ENCODE results near the gene MATN4. TPM values are rescaled to one million over a fixed set of nuclear protein-coding genes. Genes with fewer than 3 reads are reported as not detected.

The MATN4 gene
- polyA plus RNA-seq, 1 donor from 2014 or later = not detected

GRCh38 chr20:45288860-45289259 lies 19.2 kb downstream of the MATN4 start:
- no peaks in the 10 kb centered on the region for H3K79me2 ChIP-seq (replicated peaks; ENCODE audit: insufficient read depth, low read length)
- no peaks in the 10 kb centered on the region for H4K20me1 ChIP-seq (ENCODE audit: insufficient read depth)
- H3K9me2 ChIP-seq (ENCODE audit: insufficient read depth, low read length) = no peaks in the 10 kb centered on the region
- no peaks in the 10 kb centered on the region for H3K9me3 ChIP-seq (ENCODE audit: low read length)
- no peak for TF ChIP-seq POLR2AphosphoS5 (IDR thresholded peaks at IDR 0.05)
- no peak for TF ChIP-seq REST (IDR thresholded peaks at IDR 0.05; ENCODE audit: borderline replicate concordance)
- no peak for TF ChIP-seq RAD21 (conservative IDR thresholded peaks at IDR 0.05)
- TF ChIP-seq MXI1 (conservative IDR thresholded peaks at IDR 0.05; ENCODE audit: poor library complexity, severe bottlenecking) = no peak
- TF ChIP-seq SMC3 (conservative IDR thresholded peaks at IDR 0.05; ENCODE audit: poor library complexity) = no peak
- TF ChIP-seq, protein P1, sequence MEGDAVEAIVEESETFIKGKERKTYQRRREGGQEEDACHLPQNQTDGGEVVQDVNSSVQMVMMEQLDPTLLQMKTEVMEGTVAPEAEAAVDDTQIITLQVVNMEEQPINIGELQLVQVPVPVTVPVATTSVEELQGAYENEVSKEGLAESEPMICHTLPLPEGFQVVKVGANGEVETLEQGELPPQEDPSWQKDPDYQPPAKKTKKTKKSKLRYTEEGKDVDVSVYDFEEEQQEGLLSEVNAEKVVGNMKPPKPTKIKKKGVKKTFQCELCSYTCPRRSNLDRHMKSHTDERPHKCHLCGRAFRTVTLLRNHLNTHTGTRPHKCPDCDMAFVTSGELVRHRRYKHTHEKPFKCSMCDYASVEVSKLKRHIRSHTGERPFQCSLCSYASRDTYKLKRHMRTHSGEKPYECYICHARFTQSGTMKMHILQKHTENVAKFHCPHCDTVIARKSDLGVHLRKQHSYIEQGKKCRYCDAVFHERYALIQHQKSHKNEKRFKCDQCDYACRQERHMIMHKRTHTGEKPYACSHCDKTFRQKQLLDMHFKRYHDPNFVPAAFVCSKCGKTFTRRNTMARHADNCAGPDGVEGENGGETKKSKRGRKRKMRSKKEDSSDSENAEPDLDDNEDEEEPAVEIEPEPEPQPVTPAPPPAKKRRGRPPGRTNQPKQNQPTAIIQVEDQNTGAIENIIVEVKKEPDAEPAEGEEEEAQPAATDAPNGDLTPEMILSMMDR (IDR thresholded peaks at IDR 0.05; ENCODE audit: poor library complexity, severe bottlenecking) = no peak
- TF ChIP-seq EZH2 (IDR thresholded peaks at IDR 0.05; ENCODE audit: borderline replicate concordance, insufficient read depth, low read length, poor library complexity, severe bottlenecking) = no peak
- no peak for TF ChIP-seq TAF1 (IDR thresholded peaks at IDR 0.05; ENCODE audit: low read depth)
- TF ChIP-seq EP300 (conservative IDR thresholded peaks at IDR 0.05; ENCODE audit: poor library complexity, severe bottlenecking) = no peak
- H3F3A ChIP-seq (ENCODE audit: insufficient read depth, low read length, poor library complexity, severe bottlenecking) = no peaks in the 10 kb centered on the region
- peaks cover 11% of the 10 kb centered on the region for H3K27me3 ChIP-seq (ENCODE audit: insufficient read depth, low read depth, low read length)
- no peak overlapping the region for H2AFZ ChIP-seq (ENCODE audit: low read depth, low read length)
- no peak overlapping the region for H3K4me2 ChIP-seq (ENCODE audit: low read length)
- H3K27ac ChIP-seq (ENCODE audit: low read length) = no peak overlapping the region
- H3K36me3 ChIP-seq (ENCODE audit: insufficient read depth, low read length) = no peaks in the 10 kb centered on the region
- H3K4me3 ChIP-seq (ENCODE audit: low read length) = no peak overlapping the region
- no peak overlapping the region for H3K9ac ChIP-seq (ENCODE audit: low read length)

DNA sequence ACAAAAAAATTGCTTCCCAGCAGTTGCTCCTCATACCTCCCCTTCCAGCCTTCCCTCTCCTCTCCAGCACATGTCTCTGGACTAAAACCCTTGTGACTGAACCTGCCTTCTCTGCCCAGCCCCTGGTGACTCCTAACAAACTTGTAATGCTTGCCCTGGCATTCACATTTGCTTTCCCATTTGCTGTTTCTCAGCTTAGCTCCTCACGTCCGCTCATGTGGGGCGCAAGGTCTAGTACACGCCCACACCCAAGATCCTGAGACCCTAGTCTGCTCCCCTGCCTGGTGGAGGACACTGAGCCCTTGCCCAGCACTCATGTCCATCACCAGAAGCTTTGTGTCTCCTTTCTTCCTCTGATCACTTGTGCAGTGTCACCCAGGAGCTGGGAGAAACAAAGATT lies 19.7 kb downstream of the MATN4 start:
- Histone ChIP-seq H3K27ac (ENCODE audit: low read length) (no peak overlapping the region), H3K4me3 (ENCODE audit: low read length) (no peak overlapping the region), H3K9ac (ENCODE audit: low read length) (no peak overlapping the region), H3K9me2 (ENCODE audit: insufficient read depth, low read length) (no peaks in the 10 kb centered on the region), H3K79me2 (replicated peaks; ENCODE audit: insufficient read depth, low read length) (no peaks in the 10 kb centered on the region), H3K9me3 (ENCODE audit: low read length) (no peaks in the 10 kb centered on the region), H2AFZ (ENCODE audit: low read depth, low read length) (no peak overlapping the region), H4K20me1 (ENCODE audit: insufficient read depth) (no peaks in the 10 kb centered on the region), H3K4me2 (ENCODE audit: low read length) (no peak overlapping the region), H3K27me3 (ENCODE audit: insufficient read depth, low read depth, low read length) (peaks cover 7% of the 10 kb centered on the region), H3F3A (ENCODE audit: insufficient read depth, low read length, poor library complexity, severe bottlenecking) (no peaks in the 10 kb centered on the region), H3K36me3 (ENCODE audit: insufficient read depth, low read length) (no peaks in the 10 kb centered on the region)
- no peak for TF ChIP-seq EP300 (conservative IDR thresholded peaks at IDR 0.05; ENCODE audit: poor library complexity, severe bottlenecking)
- no peak for TF ChIP-seq POLR2AphosphoS5 (IDR thresholded peaks at IDR 0.05)
- TF ChIP-seq MXI1 (conservative IDR thresholded peaks at IDR 0.05; ENCODE audit: poor library complexity, severe bottlenecking) = no peak
